GM19468 (cell line): ENCODE results near the gene CSNK1G2.
"Not testable (repeated sequence)": the region's sequence is repeated elsewhere in the genome, so short reads cannot be mapped to it uniquely, and the experiment has no call there.

ENCODE experiments used
- ATAC-seq: cut with Tn5 transposase; IDR thresholded peaks from one replicate; pipeline ENCODE4 v1.9.1; 2021; ENCODE audit warnings: mild to moderate bottlenecking, moderate library complexity, moderate number of reproducible peaks; ENCODE audit not compliant: unreplicated experiment; ENCODE audit errors: extremely low read depth

The CSNK1G2 gene

GRCh38 chr19:1985588-1986356 is 44.8 kb downstream of the CSNK1G2 start:
- ATAC-seq, result no peak

GRCh38 chr19:1986357-1987162 is 45.6 kb downstream of the CSNK1G2 start:
- ATAC-seq, result no peak

GRCh38 chr19:1987197-1988187 is 46.5 kb downstream of the CSNK1G2 start:
- ATAC-seq, result no peak

- not testable (repeated sequence) for ATAC-seq
Observed at GRCh38 chr19:1988464-1988863, 47.5 kb downstream of the CSNK1G2 start.

- ATAC-seq, result no peak
Observed at GRCh38 chr19:1989513-1990229, 48.7 kb downstream of the CSNK1G2 start.

GRCh38 chr19:1990230-1991017 is 49.5 kb downstream of the CSNK1G2 start:
- ATAC-seq, result no peak

- ATAC-seq, result no peak
Observed at GRCh38 chr19:1991018-1991913, 50.3 kb downstream of the CSNK1G2 start.

GRCh38 chr19:1992759-1993260 is 51.8 kb downstream of the CSNK1G2 start:
- no peak for ATAC-seq

GRCh38 chr19:1997353-1998233 is 56.6 kb downstream of the CSNK1G2 start:
- ATAC-seq, result no peak

- ATAC-seq, result no peak
Observed at GRCh38 chr19:1998712-1999708, 58.0 kb downstream of the CSNK1G2 start.

- ATAC-seq, result no peak
Observed at GRCh38 chr19:1999856-2000515, 59.0 kb downstream of the CSNK1G2 start.

- no peak for ATAC-seq
Observed at GRCh38 chr19:2003874-2004273, 62.9 kb downstream of the CSNK1G2 start.

GRCh38 chr19:2010135-2010668 is 69.2 kb downstream of the CSNK1G2 start:
- no peak for ATAC-seq

- no peak for ATAC-seq
Observed at GRCh38 chr19:2011169-2011568, 70.2 kb downstream of the CSNK1G2 start.
